HL-60 (cell line): ENCODE results near the gene FABP6.

ENCODE experiments used
- DNase-seq, 2 experiments: peaks; one replicate each; pipeline ENCODE4 v3.0.0-alpha.2; 2010 to 2020; ENCODE audit warnings: low read depth in 1 of 2, low spot score in 1 of 2
- H3K27ac ChIP-seq: fragments of 250-450 bp; sonication (Bioruptor Pico); replicated peaks from 2 replicates; pipeline ENCODE4 v1.5.1; 2020; ENCODE audit warnings: mild to moderate bottlenecking, moderate library complexity
- H3K27me3 ChIP-seq: fragments of 250-450 bp; sonication (Bioruptor Pico); 2 replicates; pipeline ENCODE4 v1.5.1; 2021; ENCODE audit warnings: mild to moderate bottlenecking, moderate library complexity; ENCODE audit not compliant: insufficient read depth, poor library complexity, severe bottlenecking
- H3K4me3 ChIP-seq: replicated peaks from 2 replicates; pipeline ENCODE4 v1.5.1; 2011; ENCODE audit warnings: mild to moderate bottlenecking, control low read depth, low read length; ENCODE audit not compliant: insufficient read depth
- GABPA ChIP-seq: IDR thresholded peaks from 2 replicates; pipeline ENCODE4 v1.6.1; 2012; ENCODE audit warnings: low read depth
- POLR2AphosphoS5 ChIP-seq: IDR thresholded peaks from 2 replicates; pipeline ENCODE4 v1.6.1; 2012; ENCODE audit warnings: low read depth
- SPI1 ChIP-seq: IDR thresholded peaks from 2 replicates; pipeline ENCODE4 v1.6.1; 2012; ENCODE audit warnings: low read depth, mild to moderate bottlenecking, borderline replicate concordance
- TF ChIP-seq, protein P1 (sequence below): IDR thresholded peaks from 2 replicates; pipeline ENCODE4 v1.6.1; 2012; ENCODE audit warnings: low read depth; ENCODE audit not compliant: insufficient replicate concordance
- TF ChIP-seq, protein P2 (sequence below): IDR thresholded peaks from one replicate; pipeline ENCODE4 v1.5.1; 2011; ENCODE audit warnings: low read length, control low read depth, inconsistent platforms; ENCODE audit not compliant: insufficient read depth

FABP6 gene

DNA sequence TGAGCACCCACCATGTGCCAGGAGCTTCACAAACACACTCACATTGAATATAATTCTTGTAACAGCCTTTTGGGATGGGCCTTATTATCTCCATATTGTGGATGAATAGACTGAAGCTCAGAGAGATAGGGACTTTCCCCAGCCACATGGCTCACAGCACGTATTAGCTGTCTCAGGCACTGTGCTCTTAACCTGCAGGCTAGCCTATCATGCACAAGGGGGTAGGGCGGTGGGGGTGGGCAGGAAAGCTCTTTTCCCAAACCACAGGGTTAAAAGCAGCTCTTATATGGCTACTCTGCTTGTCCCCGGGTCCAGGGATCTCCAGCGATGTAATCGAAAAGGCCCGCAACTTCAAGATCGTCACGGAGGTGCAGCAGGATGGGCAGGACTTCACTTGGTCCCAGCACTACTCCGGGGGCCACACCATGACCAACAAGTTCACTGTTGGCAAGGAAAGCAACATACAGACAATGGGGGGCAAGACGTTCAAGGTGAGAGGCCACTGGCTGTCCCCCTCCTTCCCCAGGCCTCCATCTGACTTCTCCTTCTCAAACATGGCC is 2.6 kb downstream of the FABP6 start:
- DNase-seq: no peak
- H3K27me3 ChIP-seq: no peaks in the 10 kb centered on the region
- no peak overlapping the region for H3K4me3 ChIP-seq
- H3K27ac ChIP-seq: no peak overlapping the region
- TF ChIP-seq POLR2AphosphoS5 (no peak), SPI1 (no peak)
- TF ChIP-seq, protein P1, sequence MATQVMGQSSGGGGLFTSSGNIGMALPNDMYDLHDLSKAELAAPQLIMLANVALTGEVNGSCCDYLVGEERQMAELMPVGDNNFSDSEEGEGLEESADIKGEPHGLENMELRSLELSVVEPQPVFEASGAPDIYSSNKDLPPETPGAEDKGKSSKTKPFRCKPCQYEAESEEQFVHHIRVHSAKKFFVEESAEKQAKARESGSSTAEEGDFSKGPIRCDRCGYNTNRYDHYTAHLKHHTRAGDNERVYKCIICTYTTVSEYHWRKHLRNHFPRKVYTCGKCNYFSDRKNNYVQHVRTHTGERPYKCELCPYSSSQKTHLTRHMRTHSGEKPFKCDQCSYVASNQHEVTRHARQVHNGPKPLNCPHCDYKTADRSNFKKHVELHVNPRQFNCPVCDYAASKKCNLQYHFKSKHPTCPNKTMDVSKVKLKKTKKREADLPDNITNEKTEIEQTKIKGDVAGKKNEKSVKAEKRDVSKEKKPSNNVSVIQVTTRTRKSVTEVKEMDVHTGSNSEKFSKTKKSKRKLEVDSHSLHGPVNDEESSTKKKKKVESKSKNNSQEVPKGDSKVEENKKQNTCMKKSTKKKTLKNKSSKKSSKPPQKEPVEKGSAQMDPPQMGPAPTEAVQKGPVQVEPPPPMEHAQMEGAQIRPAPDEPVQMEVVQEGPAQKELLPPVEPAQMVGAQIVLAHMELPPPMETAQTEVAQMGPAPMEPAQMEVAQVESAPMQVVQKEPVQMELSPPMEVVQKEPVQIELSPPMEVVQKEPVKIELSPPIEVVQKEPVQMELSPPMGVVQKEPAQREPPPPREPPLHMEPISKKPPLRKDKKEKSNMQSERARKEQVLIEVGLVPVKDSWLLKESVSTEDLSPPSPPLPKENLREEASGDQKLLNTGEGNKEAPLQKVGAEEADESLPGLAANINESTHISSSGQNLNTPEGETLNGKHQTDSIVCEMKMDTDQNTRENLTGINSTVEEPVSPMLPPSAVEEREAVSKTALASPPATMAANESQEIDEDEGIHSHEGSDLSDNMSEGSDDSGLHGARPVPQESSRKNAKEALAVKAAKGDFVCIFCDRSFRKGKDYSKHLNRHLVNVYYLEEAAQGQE: no peak

GRCh38 chr5:160233215-160233614 is 3.9 kb downstream of the FABP6 start:
- no peaks in the 10 kb centered on the region for H3K27me3 ChIP-seq
- no peak for DNase-seq
- H3K27ac ChIP-seq: no peak overlapping the region
- TF ChIP-seq POLR2AphosphoS5: no peak
- H3K4me3 ChIP-seq: no peak overlapping the region

- Histone ChIP-seq H3K27me3 (no peaks in the 10 kb centered on the region), H3K4me3 (no peak overlapping the region), H3K27ac (no peak overlapping the region)
- DNase-seq: no peak
- TF ChIP-seq, protein P2, sequence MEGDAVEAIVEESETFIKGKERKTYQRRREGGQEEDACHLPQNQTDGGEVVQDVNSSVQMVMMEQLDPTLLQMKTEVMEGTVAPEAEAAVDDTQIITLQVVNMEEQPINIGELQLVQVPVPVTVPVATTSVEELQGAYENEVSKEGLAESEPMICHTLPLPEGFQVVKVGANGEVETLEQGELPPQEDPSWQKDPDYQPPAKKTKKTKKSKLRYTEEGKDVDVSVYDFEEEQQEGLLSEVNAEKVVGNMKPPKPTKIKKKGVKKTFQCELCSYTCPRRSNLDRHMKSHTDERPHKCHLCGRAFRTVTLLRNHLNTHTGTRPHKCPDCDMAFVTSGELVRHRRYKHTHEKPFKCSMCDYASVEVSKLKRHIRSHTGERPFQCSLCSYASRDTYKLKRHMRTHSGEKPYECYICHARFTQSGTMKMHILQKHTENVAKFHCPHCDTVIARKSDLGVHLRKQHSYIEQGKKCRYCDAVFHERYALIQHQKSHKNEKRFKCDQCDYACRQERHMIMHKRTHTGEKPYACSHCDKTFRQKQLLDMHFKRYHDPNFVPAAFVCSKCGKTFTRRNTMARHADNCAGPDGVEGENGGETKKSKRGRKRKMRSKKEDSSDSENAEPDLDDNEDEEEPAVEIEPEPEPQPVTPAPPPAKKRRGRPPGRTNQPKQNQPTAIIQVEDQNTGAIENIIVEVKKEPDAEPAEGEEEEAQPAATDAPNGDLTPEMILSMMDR: no peak
- TF ChIP-seq SPI1 (no peak), POLR2AphosphoS5 (no peak)
- TF ChIP-seq, protein P1: no peak
Measured at GRCh38 chr5:160235731-160236130, 6.4 kb downstream of the FABP6 start.

DNA sequence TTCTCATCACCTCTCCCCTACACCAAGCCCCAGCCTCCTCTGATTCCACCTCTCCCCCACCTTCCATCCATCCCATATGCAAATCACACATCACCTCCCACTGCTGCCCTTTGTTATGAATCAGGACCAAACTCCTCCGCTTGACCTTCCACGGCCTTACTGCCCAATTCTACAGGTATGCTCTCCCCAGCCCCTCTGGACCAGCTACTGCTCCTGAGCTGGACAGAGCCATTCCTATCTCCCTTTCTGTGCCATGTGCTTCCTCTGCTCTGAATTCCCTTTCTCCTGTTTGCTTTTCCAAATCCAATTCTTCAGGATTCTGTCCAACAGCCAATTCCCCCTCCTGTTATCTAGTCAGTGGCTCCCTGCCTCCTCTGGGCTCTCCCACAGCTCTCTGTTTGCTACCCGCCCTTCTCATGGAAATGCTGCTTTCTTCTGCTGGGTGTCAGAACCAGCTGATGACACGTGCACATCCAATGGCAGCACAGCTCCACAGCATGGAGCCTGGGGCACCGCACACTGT is 8.3 kb downstream of the FABP6 start:
- Histone ChIP-seq H3K27ac (no peak overlapping the region), H3K4me3 (no peak overlapping the region), H3K27me3 (no peaks in the 10 kb centered on the region)
- no peak for DNase-seq
- TF ChIP-seq SPI1: no peak
- no peak for TF ChIP-seq POLR2AphosphoS5
- no peak for TF ChIP-seq GABPA
- TF ChIP-seq, protein P1: no peak
- TF ChIP-seq, protein P2: no peak
